NCI-H345 (cell line): ENCODE measurements around the gene CRACDL.

Source experiments
- DNase-seq: peaks from one replicate; lab custom pipeline; 2025; lab: John Stamatoyannopoulos, UW

Gene CRACDL

DNA sequence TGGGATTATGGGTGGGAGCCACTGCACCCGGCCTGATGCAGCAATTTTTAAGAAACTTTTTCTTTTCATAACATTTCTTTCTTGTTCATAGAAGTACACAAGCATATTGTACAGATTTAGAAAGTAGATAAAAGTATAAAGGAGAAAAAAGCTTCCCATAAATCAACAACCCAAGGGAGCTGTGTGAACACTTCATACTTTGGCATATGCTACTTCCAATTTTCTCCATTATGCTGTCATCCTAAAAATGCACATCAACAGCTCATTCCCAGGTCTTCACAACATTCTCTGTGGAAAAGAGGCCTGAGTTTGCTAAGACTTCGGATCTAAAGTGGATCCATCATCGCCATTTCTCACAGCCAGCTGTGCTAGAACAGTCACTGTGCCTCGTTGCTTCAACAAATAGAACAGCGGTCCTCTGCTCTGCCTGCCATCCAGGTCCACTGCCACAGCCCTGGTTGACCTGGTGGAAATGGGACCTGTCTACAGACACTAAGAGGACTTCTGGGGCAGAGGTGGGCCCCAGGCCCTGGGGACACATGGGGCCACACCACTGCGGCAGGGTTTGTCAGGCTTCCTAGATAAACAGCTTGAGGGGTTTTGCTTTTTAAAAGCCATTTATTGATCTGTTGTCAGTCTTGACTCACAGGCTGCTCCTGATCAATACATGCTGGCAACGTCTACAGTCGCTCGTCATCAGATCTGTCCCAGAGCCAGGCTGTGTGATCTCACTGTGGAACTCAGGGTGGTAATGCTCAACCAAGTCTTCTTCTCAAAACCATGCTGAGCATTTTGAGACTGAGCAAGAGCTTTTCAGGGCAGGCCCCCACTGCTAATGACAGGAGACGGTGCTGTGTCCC, 132.4 kb downstream of the CRACDL start:
- DNase-seq, result no peak

GRCh38 chr2:98802344-98802743, 133.7 kb downstream of the CRACDL start:
- no peak for DNase-seq

DNA sequence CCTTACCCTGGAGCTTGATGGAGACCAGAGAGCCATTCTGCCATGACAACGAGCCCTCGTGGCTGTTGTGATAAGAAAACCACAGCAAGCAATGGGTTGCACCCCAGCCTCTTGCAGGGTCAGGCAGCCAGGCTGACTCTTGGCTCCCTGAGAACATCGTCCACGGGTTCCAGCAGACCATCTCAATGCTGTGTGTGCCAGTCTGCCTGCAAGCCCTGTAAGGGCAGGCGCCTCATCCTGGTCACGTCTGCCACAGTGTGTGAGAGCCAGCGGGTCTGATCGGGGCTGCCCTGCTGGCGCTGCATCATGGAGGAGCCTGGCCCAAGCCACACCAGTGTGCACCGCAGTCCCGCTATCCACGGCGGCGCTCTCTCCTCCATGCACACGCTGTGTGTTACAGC, 134.1 kb downstream of the CRACDL start:
- no peak for DNase-seq

- DNase-seq, result no peak
Measured at GRCh38 chr2:98801286-98801685, 134.7 kb downstream of the CRACDL start.

- no peak for DNase-seq
Measured at GRCh38 chr2:98800330-98801064, 135.5 kb downstream of the CRACDL start.

GRCh38 chr2:98799375-98800329, 136.4 kb downstream of the CRACDL start:
- DNase-seq, result no peak

DNA sequence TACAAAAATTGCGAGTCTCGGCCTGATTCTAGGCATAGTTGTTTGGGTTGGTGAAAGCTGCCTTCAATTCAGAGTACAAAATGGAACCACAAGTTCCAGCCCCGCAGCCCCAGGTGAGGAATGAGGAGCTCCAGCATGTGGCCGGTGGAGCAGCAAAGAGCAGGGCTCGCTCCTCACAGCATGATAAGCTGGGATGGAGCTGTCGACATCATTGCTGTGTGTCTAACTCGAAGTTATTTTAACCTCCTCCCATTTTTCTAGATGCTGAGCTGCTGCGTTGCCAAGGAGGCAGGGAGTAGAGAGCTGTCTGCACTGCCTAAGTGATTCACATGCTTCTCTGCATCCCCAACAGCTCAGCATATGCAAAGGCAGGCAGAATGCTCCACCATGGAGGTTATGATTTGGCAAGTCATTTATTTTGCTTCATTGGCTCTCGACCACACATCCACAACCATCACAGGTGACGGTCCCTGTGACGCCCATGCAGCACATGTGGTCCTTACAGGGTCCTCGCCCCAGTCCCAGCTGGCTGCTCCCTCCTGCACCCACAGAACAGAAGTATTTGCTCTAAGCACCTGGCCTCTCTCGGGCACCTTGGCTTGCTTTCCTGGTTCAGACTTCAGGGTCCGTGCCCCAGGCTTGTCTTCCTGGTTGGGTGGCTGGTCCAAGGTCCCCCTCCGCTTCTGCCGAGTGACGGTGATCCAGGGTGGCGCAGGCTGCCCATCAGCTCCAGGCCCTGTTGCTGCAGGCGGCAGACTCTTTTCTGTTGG, 139.1 kb downstream of the CRACDL start:
- no peak for DNase-seq

DNA sequence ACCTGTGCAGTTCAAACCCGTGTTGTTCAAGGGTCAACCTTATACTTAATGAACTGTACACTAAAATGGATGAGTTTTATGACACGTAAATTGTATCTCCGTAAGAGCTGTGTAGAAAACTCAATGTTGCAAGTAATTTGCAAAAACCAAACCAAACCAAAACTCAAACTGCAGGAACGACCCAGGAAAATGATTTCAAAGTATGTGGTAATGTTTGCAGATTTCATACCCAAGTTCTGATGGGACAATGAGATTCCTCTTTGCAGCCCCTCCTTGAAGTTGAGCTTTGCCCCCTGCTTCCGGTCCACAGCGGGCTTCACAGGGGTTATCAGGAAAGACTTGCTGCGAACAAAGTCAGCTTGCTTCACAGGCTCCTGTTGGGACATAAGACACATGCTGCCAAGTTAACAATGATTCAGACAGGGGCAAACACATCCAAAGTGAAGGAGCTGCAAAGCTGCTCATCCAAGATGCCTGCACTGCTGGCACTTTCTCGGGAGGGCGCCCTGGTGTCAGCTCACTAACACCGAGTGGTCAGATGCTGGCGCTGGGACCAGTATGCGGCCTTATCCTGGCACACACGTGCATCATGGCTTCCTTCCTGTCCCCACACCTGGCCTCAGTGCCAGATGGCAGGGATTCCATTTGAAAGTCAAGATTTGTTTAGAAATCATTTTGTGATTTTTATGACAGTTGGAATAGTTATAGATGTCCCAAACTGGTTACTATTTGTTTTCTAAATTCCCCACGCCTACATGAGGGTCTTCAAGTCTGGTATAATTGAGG, 139.9 kb downstream of the CRACDL start:
- no peak for DNase-seq

GRCh38 chr2:98793897-98794830, 141.9 kb downstream of the CRACDL start:
- no peak for DNase-seq

- no peak for DNase-seq
Measured at GRCh38 chr2:98793275-98793674, 142.8 kb downstream of the CRACDL start.

GRCh38 chr2:98790221-98790620, 145.8 kb downstream of the CRACDL start:
- DNase-seq, result no peak

GRCh38 chr2:98787700-98788099, 148.3 kb downstream of the CRACDL start:
- no peak for DNase-seq

DNA sequence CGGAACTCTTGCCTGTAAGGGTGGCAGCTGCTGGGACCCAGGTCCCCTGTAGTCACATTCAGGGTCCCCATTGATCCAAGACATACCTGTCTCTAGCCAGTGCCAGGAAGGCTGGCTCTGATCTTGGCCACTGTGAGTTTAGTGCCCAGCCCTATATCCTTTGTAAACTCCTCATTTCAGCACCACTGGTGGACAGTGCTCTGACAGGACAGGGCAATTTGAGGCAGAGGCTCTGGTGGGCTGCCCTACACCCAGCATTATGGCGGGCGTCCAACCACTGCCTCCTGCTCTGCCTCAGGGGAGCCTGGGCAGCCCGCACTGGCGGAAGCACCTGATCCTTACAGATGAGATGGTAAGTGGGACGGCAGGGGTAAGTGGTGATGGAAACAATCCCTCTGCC, 149.8 kb downstream of the CRACDL start:
- DNase-seq, result no peak

DNA sequence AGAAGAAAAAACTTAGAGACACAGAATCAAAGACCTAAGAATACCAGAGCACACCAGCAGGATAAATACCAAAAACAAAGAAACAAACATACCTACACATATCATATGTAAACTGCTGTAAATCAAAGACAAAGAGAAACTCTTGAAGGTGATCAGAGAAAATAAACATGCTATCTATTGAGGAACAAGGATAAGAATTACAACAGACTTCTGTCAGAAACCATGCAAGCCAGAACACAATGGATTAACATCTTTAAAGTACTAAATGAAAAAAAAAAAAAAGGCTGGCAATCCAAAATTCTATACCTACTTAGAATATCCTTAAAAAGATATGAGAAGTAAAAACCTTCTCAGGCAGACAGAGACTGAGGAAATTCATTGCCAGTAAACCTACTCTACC, 153.5 kb downstream of the CRACDL start:
- DNase-seq, result no peak

DNA sequence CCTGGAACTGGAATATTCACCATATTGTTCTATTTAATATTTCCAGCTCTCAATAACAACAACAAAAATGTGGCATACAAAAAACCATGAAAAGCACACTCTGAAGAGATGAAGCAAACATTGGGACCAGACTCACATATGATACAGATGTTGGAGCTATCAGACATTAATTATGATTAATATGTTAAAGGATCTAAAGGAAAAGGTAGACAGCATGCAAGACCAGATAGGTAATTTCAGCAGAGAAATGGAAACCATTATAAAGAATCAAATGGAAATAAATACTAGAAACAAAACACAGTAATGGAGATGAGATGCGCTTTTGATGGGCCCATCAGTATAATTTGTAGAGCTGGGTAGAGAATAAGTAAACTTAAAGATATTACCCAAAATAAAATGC, 154.2 kb downstream of the CRACDL start:
- DNase-seq, result no peak

- no peak for DNase-seq
Measured at GRCh38 chr2:98778741-98779483, 157.1 kb downstream of the CRACDL start.

- DNase-seq, result no peak
Measured at GRCh38 chr2:98778151-98778550, 157.9 kb downstream of the CRACDL start.

- DNase-seq, result no peak
Measured at GRCh38 chr2:98777710-98778109, 158.3 kb downstream of the CRACDL start.

GRCh38 chr2:98777076-98777475, 158.9 kb downstream of the CRACDL start:
- no peak for DNase-seq
